GM18867 (cell line): ENCODE measurements around the gene DTNB.

Experiments
- ATAC-seq: cut with Tn5 transposase; IDR thresholded peaks from one replicate; pipeline ENCODE4 v1.9.1; 2021; ENCODE audit warnings: mild to moderate bottlenecking, moderate library complexity; ENCODE audit not compliant: unreplicated experiment

The DTNB gene

GRCh38 chr2:25512707-25513106 is 160.7 kb downstream of the DTNB start:
- ATAC-seq: no peak

- no peak for ATAC-seq
Measured at GRCh38 chr2:25506226-25506625, 167.2 kb downstream of the DTNB start.

- ATAC-seq: no peak
Measured at GRCh38 chr2:25505622-25506021, 167.8 kb downstream of the DTNB start.

- no peak for ATAC-seq
Measured at GRCh38 chr2:25505182-25505581, 168.2 kb downstream of the DTNB start.

- ATAC-seq: no peak
Measured at GRCh38 chr2:25504266-25504665, 169.1 kb downstream of the DTNB start.

- ATAC-seq: no peak
Measured at GRCh38 chr2:25499157-25499556, 174.2 kb downstream of the DTNB start.

- ATAC-seq: peak; percentile 56
Measured at GRCh38 chr2:25497918-25498407, 175.4 kb downstream of the DTNB start.

GRCh38 chr2:25497229-25497917 is 176.0 kb downstream of the DTNB start:
- peak; percentile 26 for ATAC-seq

GRCh38 chr2:25494616-25495015 is 178.8 kb downstream of the DTNB start:
- ATAC-seq: no peak

- ATAC-seq: no peak
Measured at GRCh38 chr2:25493207-25493606, 180.2 kb downstream of the DTNB start.

GRCh38 chr2:25492726-25493125 is 180.7 kb downstream of the DTNB start:
- no peak for ATAC-seq

GRCh38 chr2:25491966-25492532 is 181.3 kb downstream of the DTNB start:
- no peak for ATAC-seq

- ATAC-seq: no peak
Measured at GRCh38 chr2:25491003-25491696, 182.2 kb downstream of the DTNB start.

- no peak for ATAC-seq
Measured at GRCh38 chr2:25490217-25490616, 183.2 kb downstream of the DTNB start.

- no peak for ATAC-seq
Measured at GRCh38 chr2:25489631-25490030, 183.7 kb downstream of the DTNB start.

- ATAC-seq: peak; percentile 56
Measured at GRCh38 chr2:25483607-25484266, 189.6 kb downstream of the DTNB start.

GRCh38 chr2:25482341-25482740 is 191.0 kb downstream of the DTNB start:
- ATAC-seq: peak; percentile 52

- ATAC-seq: no peak
Measured at GRCh38 chr2:25481381-25482300, 191.7 kb downstream of the DTNB start.

GRCh38 chr2:25480561-25480960 is 192.8 kb downstream of the DTNB start:
- ATAC-seq: no peak

GRCh38 chr2:25479761-25480160 is 193.6 kb downstream of the DTNB start:
- ATAC-seq: no peak
